ENCODE measurements around the gene NFE2L2. TPM values are rescaled to one million over a fixed set of nuclear protein-coding genes. Genes with fewer than 3 reads are reported as not detected.

The NFE2L2 gene
- total and polyA plus RNA-seq, 9 of the 15 experiments (the other 6 are each of a cell fraction or from before 2014, with no cell fraction given), result 29.3 to 120 (median 59.3) TPM

DNA sequence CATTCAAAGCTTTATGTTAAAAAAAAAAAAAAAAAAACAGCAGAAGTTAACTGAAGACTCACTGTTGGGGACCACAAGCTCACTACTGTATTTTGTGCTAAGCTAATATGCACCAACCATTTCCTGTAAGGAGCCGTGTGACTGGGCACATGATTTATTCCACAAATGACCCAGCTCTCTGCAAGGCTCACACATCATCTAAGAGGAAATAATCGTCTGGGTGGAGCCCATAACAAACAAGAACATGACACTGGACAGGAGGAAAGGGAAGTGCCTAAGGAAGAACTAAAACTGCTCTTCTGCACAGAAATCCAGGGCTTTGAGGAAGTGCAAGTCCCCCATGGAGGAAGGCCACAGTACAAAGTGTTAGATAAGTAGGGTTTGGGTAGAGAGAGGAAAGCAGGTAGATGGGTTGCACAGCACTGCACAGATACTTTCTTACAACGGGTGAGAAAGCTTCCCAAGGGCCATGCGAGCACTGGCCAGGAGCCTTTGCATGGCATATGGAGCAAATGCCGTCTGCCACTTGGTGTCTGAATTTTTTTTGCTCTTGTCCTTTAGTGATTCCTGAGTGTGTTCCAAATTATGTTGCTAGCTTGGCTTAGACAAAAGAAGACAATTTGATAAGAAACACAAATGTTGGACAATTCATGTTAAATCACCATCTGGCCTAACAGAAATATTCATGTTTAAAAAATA, 24.4 kb downstream of the NFE2L2 start:
- ChIA-PET POLR2A (interaction anchor here (0.6 to 7.4 kb wide), 11 partner anchors 9 to 369 kb away, joined by 4 to 70 read pairs (median 10); partner anchors contain the start of gene NFE2L2), CTCF (ENCODE audit: low intra/inter-chr PET ratio) (no interaction called here)
- Histone ChIP-seq H3K4me2 (ENCODE audit: insufficient read depth, low read length) (peak overlapping the region; percentile 31; the same call in 1 of the 2 replicates), H3K27ac (ENCODE audit: extremely low read depth, low read depth, low read length) (peak overlapping the region; percentile 26; the same call in 2 of the 3 replicates), H3K4me3 (no peak overlapping the region), H4K20me1 (replicated peaks; ENCODE audit: control insufficient read depth, insufficient read depth, low read length) (peaks cover 16% of the 10 kb centered on the region), H3K9ac (ENCODE audit: insufficient read depth in 1 of 2, low read depth in 2 of 2, low read length in 2 of 2) (peak overlapping the region in 1 of 2 experiments; percentile 13; a peak in 1 of 4 replicates), H3K79me2 (ENCODE audit: control insufficient read depth, insufficient read depth, low read length) (peaks cover 98% of the 10 kb centered on the region), H3K9me1 (ENCODE audit: control insufficient read depth, insufficient read depth, low read length) (no peaks in the 10 kb centered on the region), H3K27me3 (ENCODE audit: control insufficient read depth in 2 of 2, insufficient read depth in 2 of 2, low read length in 2 of 2) (no peaks in the 10 kb centered on the region), H3K4me1 (replicated peaks in 1 of 2; ENCODE audit: control insufficient read depth in 2 of 2, insufficient read depth in 2 of 2, low read length in 2 of 2) (peaks cover 18 to 44% of the 10 kb centered on the region in 2 experiments), H2AFZ (ENCODE audit: low read depth, low read length) (no peak overlapping the region), H3K9me3 (replicated peaks; ENCODE audit: control insufficient read depth, insufficient read depth, low read depth, low read length) (no peaks in the 10 kb centered on the region), H3K36me3 (ENCODE audit: control insufficient read depth, insufficient read depth, low read length) (peaks cover 56% of the 10 kb centered on the region; the same call in 2 of the 3 replicates)
- intact Hi-C loops (cut with micrococcal nuclease), result no loop called here
- peak; percentile 5 for ATAC-seq
- peak; percentile 60 for FAIRE-seq
- BruUV-seq (replicated peaks), result TSS peak; percentile 2
- 45% methylated on average over 5 of the region's 5 CpGs for WGBS (ENCODE audit: insufficient coverage, low coverage, missing lambda C conversion rate)
- no peak for DNase-seq (ENCODE audit: extremely low read depth in 1 of 4, low spot score in 3 of 4)
- in situ Hi-C loops (cut with MboI), result no loop called here
- TF ChIP-seq ZEB2 (IDR thresholded peaks at IDR 0.05) (0 out of 2 replicates have a peak, but pooled peaks have one; percentile 41), ZC3H11A (IDR thresholded peaks at IDR 0.05; ENCODE audit: low read depth, low read length) (no peak), SIX5 (IDR thresholded peaks at IDR 0.05; ENCODE audit: borderline replicate concordance in 1 of 2, insufficient read depth in 1 of 2, low read depth in 1 of 2, low read length in 2 of 2) (no peak), NRF1 (conservative IDR thresholded peaks at IDR 0.05 in 1 of 2, IDR thresholded peaks at IDR 0.05 in 1 of 2) (peak; percentile 52 to 64; a peak in 3 of 4 replicates), U2AF2 (optimal IDR thresholded peaks at IDR 0.05; ENCODE audit: low read depth, low read length) (no peak), FOS (IDR thresholded peaks at IDR 0.05; ENCODE audit: extremely low read depth, insufficient read length) (no peak), KLF1 (tag; IDR thresholded peaks at IDR 0.05) (no peak), NFIX (CRISPR knock-in tag; IDR thresholded peaks at IDR 0.05; ENCODE audit: low read depth) (no peak), RAD51 (IDR thresholded peaks at IDR 0.05; ENCODE audit: borderline replicate concordance, low read depth) (peak; percentile 40; the same call in 1 of the 2 replicates), CTBP1 (IDR thresholded peaks at IDR 0.05; ENCODE audit: borderline replicate concordance) (peak; percentile 55; the same call in 1 of the 2 replicates), GABPB1 (CRISPR knock-in tag; IDR thresholded peaks at IDR 0.05) (0 out of 2 replicates have a peak, but pooled peaks have one; percentile 22)
- TF ChIP-seq, protein P1, sequence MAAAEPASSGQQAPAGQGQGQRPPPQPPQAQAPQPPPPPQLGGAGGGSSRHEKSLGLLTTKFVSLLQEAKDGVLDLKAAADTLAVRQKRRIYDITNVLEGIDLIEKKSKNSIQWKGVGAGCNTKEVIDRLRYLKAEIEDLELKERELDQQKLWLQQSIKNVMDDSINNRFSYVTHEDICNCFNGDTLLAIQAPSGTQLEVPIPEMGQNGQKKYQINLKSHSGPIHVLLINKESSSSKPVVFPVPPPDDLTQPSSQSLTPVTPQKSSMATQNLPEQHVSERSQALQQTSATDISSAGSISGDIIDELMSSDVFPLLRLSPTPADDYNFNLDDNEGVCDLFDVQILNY (CRISPR knock-in tag; IDR thresholded peaks at IDR 0.05), result no peak
- TF ChIP-seq, protein P2, sequence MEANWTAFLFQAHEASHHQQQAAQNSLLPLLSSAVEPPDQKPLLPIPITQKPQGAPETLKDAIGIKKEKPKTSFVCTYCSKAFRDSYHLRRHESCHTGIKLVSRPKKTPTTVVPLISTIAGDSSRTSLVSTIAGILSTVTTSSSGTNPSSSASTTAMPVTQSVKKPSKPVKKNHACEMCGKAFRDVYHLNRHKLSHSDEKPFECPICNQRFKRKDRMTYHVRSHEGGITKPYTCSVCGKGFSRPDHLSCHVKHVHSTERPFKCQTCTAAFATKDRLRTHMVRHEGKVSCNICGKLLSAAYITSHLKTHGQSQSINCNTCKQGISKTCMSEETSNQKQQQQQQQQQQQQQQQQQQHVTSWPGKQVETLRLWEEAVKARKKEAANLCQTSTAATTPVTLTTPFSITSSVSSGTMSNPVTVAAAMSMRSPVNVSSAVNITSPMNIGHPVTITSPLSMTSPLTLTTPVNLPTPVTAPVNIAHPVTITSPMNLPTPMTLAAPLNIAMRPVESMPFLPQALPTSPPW (CRISPR knock-in tag; IDR thresholded peaks at IDR 0.05), result no peak
- TF ChIP-seq, protein P3, sequence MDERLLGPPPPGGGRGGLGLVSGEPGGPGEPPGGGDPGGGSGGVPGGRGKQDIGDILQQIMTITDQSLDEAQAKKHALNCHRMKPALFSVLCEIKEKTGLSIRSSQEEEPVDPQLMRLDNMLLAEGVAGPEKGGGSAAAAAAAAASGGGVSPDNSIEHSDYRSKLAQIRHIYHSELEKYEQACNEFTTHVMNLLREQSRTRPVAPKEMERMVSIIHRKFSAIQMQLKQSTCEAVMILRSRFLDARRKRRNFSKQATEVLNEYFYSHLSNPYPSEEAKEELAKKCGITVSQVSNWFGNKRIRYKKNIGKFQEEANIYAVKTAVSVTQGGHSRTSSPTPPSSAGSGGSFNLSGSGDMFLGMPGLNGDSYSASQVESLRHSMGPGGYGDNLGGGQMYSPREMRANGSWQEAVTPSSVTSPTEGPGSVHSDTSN (CRISPR knock-in tag; IDR thresholded peaks at IDR 0.05; ENCODE audit: low read depth), result no peak
- TF ChIP-seq, protein P3 (tag; conservative IDR thresholded peaks at IDR 0.05; ENCODE audit: low read depth), result peak; percentile 78
- TF ChIP-seq, protein P4, sequence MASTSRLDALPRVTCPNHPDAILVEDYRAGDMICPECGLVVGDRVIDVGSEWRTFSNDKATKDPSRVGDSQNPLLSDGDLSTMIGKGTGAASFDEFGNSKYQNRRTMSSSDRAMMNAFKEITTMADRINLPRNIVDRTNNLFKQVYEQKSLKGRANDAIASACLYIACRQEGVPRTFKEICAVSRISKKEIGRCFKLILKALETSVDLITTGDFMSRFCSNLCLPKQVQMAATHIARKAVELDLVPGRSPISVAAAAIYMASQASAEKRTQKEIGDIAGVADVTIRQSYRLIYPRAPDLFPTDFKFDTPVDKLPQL (IDR thresholded peaks at IDR 0.05; ENCODE audit: extremely low read depth, insufficient read length), result no peak

Measured in K562 (cell line).